Activated CD8-positive, alpha-beta T cell treated with anti-CD3 and anti-CD28 coated beads, Interleukin-2, amount 10 ng/mL, durations not matched to agents 7 days and 5 days (primary cell): Measurements from ENCODE around the gene MTHFD1L. TPM values are rescaled to one million over a fixed set of nuclear protein-coding genes. Genes with fewer than 3 reads are reported as not detected.
"Not testable (repeated sequence)": the region's sequence is repeated elsewhere in the genome, so short reads cannot be mapped to it uniquely, and the experiment has no call there.

ENCODE experiments used
- ATAC-seq: fragments of 150-1000 bp; cut with Tn5 transposase; one replicate; pipeline ENCODE4 v1.10.0; 2021; ENCODE audit warnings: moderate library complexity
- CTCF ChIA-PET: fragments of 350-600 bp; sonication (Branson Sonifier 250); formaldehyde crosslinking; loops from one replicate; lab custom pipeline; 2021; ENCODE audit warnings: antibody characterized with exemption; lab: Charles Lee
- POLR2A ChIA-PET: fragments of 350-600 bp; sonication (Branson Sonifier 250); formaldehyde crosslinking; loops from one replicate; lab custom pipeline; 2021; ENCODE audit warnings: antibody characterized with exemption; lab: Charles Lee
- DNase-seq: peaks from one replicate; pipeline ENCODE4 v3.0.0-alpha.2; 2020
- H3K27ac Mint-ChIP-seq: one replicate; pipeline ENCODE4 v1.8.0; 2021; ENCODE audit warnings: mild to moderate bottlenecking, mixed read lengths
- H3K27me3 Mint-ChIP-seq: one replicate; pipeline ENCODE4 v1.8.0; 2021; ENCODE audit warnings: low read depth, mixed read lengths
- H3K36me3 Mint-ChIP-seq: one replicate; pipeline ENCODE4 v1.8.0; 2021; ENCODE audit warnings: low read depth, mixed read lengths
- H3K4me1 Mint-ChIP-seq: one replicate; pipeline ENCODE4 v1.8.0; 2021; ENCODE audit warnings: low read depth, mixed read lengths
- H3K4me3 Mint-ChIP-seq: one replicate; pipeline ENCODE4 v1.8.0; 2021; ENCODE audit warnings: mild to moderate bottlenecking, mixed read lengths
- H3K9me3 Mint-ChIP-seq: one replicate; pipeline ENCODE4 v1.8.0; 2022; ENCODE audit warnings: mixed read lengths; ENCODE audit not compliant: insufficient read depth
- total RNA-seq, 2 experiments: library from RNA; stranded (reverse); gene quantifications; one replicate each; pipeline ENCODE4 v1.2.3, GENCODE V29; 2021

MTHFD1L gene
- 10 to 100 TPM; 59.7 to 62.3 TPM for total RNA-seq

- DNase-seq (peak; percentile 81), ATAC-seq (peak; percentile 78)
- H3K9me3 Mint-ChIP-seq, result no peaks in the 10 kb centered on the region
- H3K27me3 Mint-ChIP-seq, result peaks cover 19% of the 10 kb centered on the region
- H3K27ac Mint-ChIP-seq, result peak within 1 kb of the TSS; percentile 94
- ChIA-PET POLR2A (no interaction called here), CTCF (interaction anchor here (0.7 to 2.3 kb wide), 11 partner anchors 8 to 469 kb away, joined by 3 to 5 read pairs (median 5); no protein-coding TSS in a partner anchor)
- H3K4me1 Mint-ChIP-seq, result peaks cover 38% of the 10 kb centered on the region
- peaks cover 14% of the 10 kb centered on the region for H3K36me3 Mint-ChIP-seq
- H3K4me3 Mint-ChIP-seq, result peak within 1 kb of the TSS; percentile 91
Observed at GRCh38 chr6:150865406-150866146, at the start of gene MTHFD1L. Gene MTHFD1L, plus strand, starts transcription at chr6:150865702. Its CDS starts 121 bp downstream, at chr6:150865823.

- H3K4me3 Mint-ChIP-seq, H3K36me3 Mint-ChIP-seq, H3K4me1 Mint-ChIP-seq, H3K27ac Mint-ChIP-seq, ATAC-seq, DNase-seq, H3K9me3 Mint-ChIP-seq: not testable (repeated sequence)
- peaks cover 10% of the 10 kb centered on the region for H3K27me3 Mint-ChIP-seq
- CTCF ChIA-PET, result interaction anchor here (0.6 to 5.9 kb wide), 14 partner anchors 9 to 746 kb away, joined by 3 to 137 read pairs (median 6); partner anchors contain the start of gene MTHFD1L
- POLR2A ChIA-PET, result interaction anchor here (0.6 kb wide), 1 partner anchor 1945 kb away, joined by 3 read pairs; no protein-coding TSS in a partner anchor
Observed at GRCh38 chr6:150816554-150816953, 48.9 kb upstream of the MTHFD1L start.

GRCh38 chr6:150822932-150823331 lies 42.6 kb upstream of the MTHFD1L start:
- Mint-ChIP-seq H3K9me3 (no peaks in the 10 kb centered on the region), H3K4me1 (no peaks in the 10 kb centered on the region), H3K27ac (no peak overlapping the region), H3K36me3 (no peaks in the 10 kb centered on the region), H3K4me3 (no peak overlapping the region), H3K27me3 (peaks cover 3% of the 10 kb centered on the region)
- CTCF ChIA-PET, result no interaction called here
- POLR2A ChIA-PET, result no interaction called here
- no peak for DNase-seq
- ATAC-seq, result no peak

GRCh38 chr6:150826788-150827187 lies 38.7 kb upstream of the MTHFD1L start:
- ChIA-PET POLR2A (no interaction called here), CTCF (no interaction called here)

GRCh38 chr6:150828107-150828506 lies 37.4 kb upstream of the MTHFD1L start:
- CTCF ChIA-PET, POLR2A ChIA-PET, DNase-seq, ATAC-seq, H3K36me3 Mint-ChIP-seq, H3K9me3 Mint-ChIP-seq, H3K4me1 Mint-ChIP-seq, H3K4me3 Mint-ChIP-seq, H3K27ac Mint-ChIP-seq, H3K27me3 Mint-ChIP-seq: not testable (repeated sequence)

More at GRCh38 chr6:150826788-150827187, 38.7 kb upstream of the MTHFD1L start:
- Mint-ChIP-seq H3K27me3 (no peaks in the 10 kb centered on the region), H3K4me1 (no peaks in the 10 kb centered on the region), H3K36me3 (no peaks in the 10 kb centered on the region), H3K9me3 (no peaks in the 10 kb centered on the region), H3K27ac (no peak overlapping the region), H3K4me3 (no peak overlapping the region)
- no peak for DNase-seq
- no peak for ATAC-seq

GRCh38 chr6:150830439-150831165 lies 34.9 kb upstream of the MTHFD1L start:
- no peaks in the 10 kb centered on the region for H3K27me3 Mint-ChIP-seq
- ATAC-seq, result no peak
- POLR2A ChIA-PET, result no interaction called here
- no peaks in the 10 kb centered on the region for H3K9me3 Mint-ChIP-seq
- no peak overlapping the region for H3K4me3 Mint-ChIP-seq
- H3K36me3 Mint-ChIP-seq, result no peaks in the 10 kb centered on the region
- no peak overlapping the region for H3K27ac Mint-ChIP-seq
- CTCF ChIA-PET, result interaction anchor here (1.0 kb wide), 1 partner anchor 10 kb away, joined by 3 read pairs; no protein-coding TSS in a partner anchor
- no peak for DNase-seq
- H3K4me1 Mint-ChIP-seq, result no peaks in the 10 kb centered on the region

- no peak for DNase-seq
- ChIA-PET CTCF (interaction anchor here (0.8 kb wide), 1 partner anchor 14 kb away, joined by 3 read pairs; no protein-coding TSS in a partner anchor), POLR2A (no interaction called here)
- H3K36me3 Mint-ChIP-seq, result no peaks in the 10 kb centered on the region
- no peaks in the 10 kb centered on the region for H3K4me1 Mint-ChIP-seq
- H3K9me3 Mint-ChIP-seq, result no peaks in the 10 kb centered on the region
- H3K27ac Mint-ChIP-seq, result no peak overlapping the region
- no peak overlapping the region for H3K4me3 Mint-ChIP-seq
- ATAC-seq, result no peak
- H3K27me3 Mint-ChIP-seq, result no peaks in the 10 kb centered on the region
Observed at GRCh38 chr6:150831577-150831976, 33.9 kb upstream of the MTHFD1L start.

GRCh38 chr6:150835620-150836019 lies 29.9 kb upstream of the MTHFD1L start:
- ChIA-PET CTCF (interaction anchor here (2.7 kb wide), 1 partner anchor 20 kb away, joined by 8 read pairs; no protein-coding TSS in a partner anchor), POLR2A (no interaction called here)
- Mint-ChIP-seq H3K27ac (no peak overlapping the region), H3K36me3 (no peaks in the 10 kb centered on the region), H3K9me3 (no peaks in the 10 kb centered on the region), H3K4me1 (no peaks in the 10 kb centered on the region), H3K4me3 (no peak overlapping the region), H3K27me3 (peaks cover 5% of the 10 kb centered on the region)
- ATAC-seq (no peak), DNase-seq (no peak)

- H3K27ac Mint-ChIP-seq, result no peak overlapping the region
- no peaks in the 10 kb centered on the region for H3K4me1 Mint-ChIP-seq
- no peak overlapping the region for H3K4me3 Mint-ChIP-seq
- no peaks in the 10 kb centered on the region for H3K9me3 Mint-ChIP-seq
- no peak for DNase-seq
- POLR2A ChIA-PET, result no interaction called here
- H3K36me3 Mint-ChIP-seq, result no peaks in the 10 kb centered on the region
- H3K27me3 Mint-ChIP-seq, result peaks cover 10% of the 10 kb centered on the region
- ATAC-seq, result no peak
- CTCF ChIA-PET, result interaction anchor here (1.6 kb wide), 1 partner anchor 25 kb away, joined by 3 read pairs; the partner anchor contains the start of gene MTHFD1L
Observed at GRCh38 chr6:150840185-150840584, 25.3 kb upstream of the MTHFD1L start.

GRCh38 chr6:150841189-150841588 lies 24.3 kb upstream of the MTHFD1L start:
- POLR2A ChIA-PET, result no interaction called here
- Mint-ChIP-seq H3K27ac (no peak overlapping the region), H3K4me1 (no peaks in the 10 kb centered on the region), H3K9me3 (no peaks in the 10 kb centered on the region), H3K36me3 (no peaks in the 10 kb centered on the region), H3K27me3 (peaks cover 12% of the 10 kb centered on the region), H3K4me3 (no peak overlapping the region)
- no peak for DNase-seq
- ATAC-seq, result no peak
- CTCF ChIA-PET, result no interaction called here

GRCh38 chr6:150841697-150842096 lies 23.8 kb upstream of the MTHFD1L start:
- Mint-ChIP-seq H3K36me3 (no peaks in the 10 kb centered on the region), H3K4me3 (no peak overlapping the region), H3K27me3 (peaks cover 14% of the 10 kb centered on the region), H3K27ac (no peak overlapping the region), H3K4me1 (no peaks in the 10 kb centered on the region), H3K9me3 (no peaks in the 10 kb centered on the region)
- no peak for DNase-seq
- no peak for ATAC-seq
- CTCF ChIA-PET, result no interaction called here
- POLR2A ChIA-PET, result no interaction called here

GRCh38 chr6:150844371-150844770 lies 21.1 kb upstream of the MTHFD1L start:
- DNase-seq (no peak), ATAC-seq (no peak)
- H3K4me3 Mint-ChIP-seq, result no peak overlapping the region
- ChIA-PET CTCF (interaction anchor here (1.1 kb wide), 1 partner anchor 449 kb away, joined by 3 read pairs; no protein-coding TSS in a partner anchor), POLR2A (no interaction called here)
- H3K27me3 Mint-ChIP-seq, result peaks cover 9% of the 10 kb centered on the region
- H3K27ac Mint-ChIP-seq, result no peak overlapping the region
- H3K4me1 Mint-ChIP-seq, result no peaks in the 10 kb centered on the region
- H3K9me3 Mint-ChIP-seq, result no peaks in the 10 kb centered on the region
- no peaks in the 10 kb centered on the region for H3K36me3 Mint-ChIP-seq
